Measurements from ENCODE around the gene AKAP6. TPM values are rescaled to one million over a fixed set of nuclear protein-coding genes. Genes with fewer than 3 reads are reported as not detected.
A peak's percentile ranks its signal among the peaks of the same experiment; 100 is the strongest.
"Not testable (repeated sequence)": the region's sequence is repeated elsewhere in the genome, so short reads cannot be mapped to it uniquely, and the experiment has no call there.

Gene AKAP6
- total RNA-seq, 2 donors from 2014 or later, result 98.2 to 111 TPM

DNA sequence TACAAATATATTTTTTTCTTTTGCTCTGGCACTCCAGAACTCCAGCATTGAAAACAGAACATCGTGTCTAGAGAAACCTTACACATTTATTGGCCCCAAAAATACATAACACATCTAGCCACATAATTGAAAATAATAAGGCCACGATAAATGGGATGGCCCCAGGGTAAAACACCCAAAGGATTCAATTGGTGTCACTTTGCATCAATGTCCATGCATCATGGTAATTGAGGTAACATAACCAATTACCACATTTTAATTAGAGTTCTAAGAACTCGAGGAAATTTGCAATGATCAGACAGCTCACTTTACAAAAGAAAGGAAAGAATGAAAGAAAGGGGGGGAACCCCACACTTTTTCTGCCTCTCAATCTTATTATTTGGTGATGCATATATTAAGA is 457.8 kb downstream of the AKAP6 start:
- ATAC-seq, result no peak
- DNase-seq, result no peak
- intact Hi-C loops (cut with DNase I), result no loop called here

DNA sequence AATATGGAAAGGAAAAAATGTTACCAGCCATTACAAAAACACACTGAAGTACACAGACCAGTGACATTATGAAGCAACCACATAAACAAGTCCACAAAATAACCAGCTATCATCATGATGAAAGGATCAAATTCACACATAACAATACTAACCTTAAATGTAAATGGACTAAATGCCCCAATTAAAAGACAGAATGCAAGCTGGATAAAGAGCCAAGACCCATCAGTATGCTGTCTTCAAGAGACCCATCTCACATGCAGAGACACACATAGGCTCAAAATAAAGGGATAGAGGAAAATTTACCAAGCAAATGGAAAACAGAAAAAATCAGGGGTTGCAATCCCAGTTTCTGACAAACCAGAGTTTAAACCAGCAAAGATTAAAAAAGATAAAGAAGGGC is 463.9 kb downstream of the AKAP6 start:
- ATAC-seq; intact Hi-C loops (cut with DNase I): not testable (repeated sequence)

DNA sequence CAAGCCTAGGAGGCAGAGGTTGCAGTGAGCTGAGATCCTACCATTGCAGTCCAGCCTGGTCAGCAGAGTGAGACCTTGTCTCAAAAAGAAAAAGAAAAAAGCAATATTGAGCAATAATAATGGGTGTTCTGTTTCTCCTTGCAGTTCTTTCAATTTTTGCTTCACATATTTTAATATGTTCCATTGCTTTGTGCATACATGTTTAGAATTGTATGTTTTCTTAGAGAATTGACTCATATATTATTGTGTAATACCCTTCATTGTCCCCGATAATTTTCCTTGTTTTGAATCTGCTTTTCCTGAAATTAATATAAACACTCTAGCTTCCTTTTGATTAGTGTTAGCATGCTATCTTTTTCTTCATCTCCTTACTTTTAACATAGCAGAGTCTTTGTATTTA is 471.2 kb downstream of the AKAP6 start:
- no peak for DNase-seq
- intact Hi-C loops (cut with DNase I), result no loop called here
- ATAC-seq, result no peak

More for the DNA sequence above, 463.9 kb downstream of the AKAP6 start:
- not testable (repeated sequence) for DNase-seq

DNA sequence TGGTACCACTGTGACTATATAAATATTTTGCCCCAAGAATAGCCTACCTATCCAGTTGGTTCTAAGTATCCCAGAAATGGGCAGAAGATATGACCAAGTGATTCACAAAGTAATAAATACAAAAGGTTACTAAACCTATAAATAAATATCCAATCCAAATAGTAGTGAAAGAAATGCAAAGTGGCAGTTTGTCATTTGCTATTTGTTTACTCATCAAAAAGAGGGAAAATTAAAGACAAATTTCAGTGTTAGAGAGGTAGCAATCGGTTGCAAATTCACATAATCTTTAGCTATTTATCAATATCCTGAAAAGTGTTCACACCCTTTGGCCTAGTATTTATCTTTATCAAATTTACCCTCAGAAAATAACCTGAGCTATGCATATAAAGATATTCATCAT is 473.2 kb downstream of the AKAP6 start:
- no peak for DNase-seq
- intact Hi-C loops (cut with DNase I), result no loop called here
- no peak for ATAC-seq

DNA sequence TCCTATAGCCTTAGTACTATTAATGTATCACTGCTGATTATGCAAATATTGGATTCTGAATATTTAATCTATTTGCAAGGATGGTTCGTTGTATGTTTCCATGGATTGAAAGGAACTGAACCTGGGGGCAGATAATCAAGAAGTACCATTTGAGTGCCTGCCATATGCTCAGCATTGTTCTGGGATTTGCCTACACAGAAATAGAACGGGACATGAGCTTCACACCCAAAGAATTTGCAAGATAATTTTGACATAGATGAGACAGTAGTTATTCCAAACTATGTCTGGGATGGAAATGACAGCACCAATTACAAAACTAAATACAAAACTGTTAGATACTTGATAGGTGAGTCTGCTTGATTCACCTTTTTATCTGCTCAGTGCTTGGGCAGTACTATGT is 476.9 kb downstream of the AKAP6 start:
- ATAC-seq (no peak), DNase-seq (no peak)
- intact Hi-C loops (cut with DNase I), result no loop called here

DNA sequence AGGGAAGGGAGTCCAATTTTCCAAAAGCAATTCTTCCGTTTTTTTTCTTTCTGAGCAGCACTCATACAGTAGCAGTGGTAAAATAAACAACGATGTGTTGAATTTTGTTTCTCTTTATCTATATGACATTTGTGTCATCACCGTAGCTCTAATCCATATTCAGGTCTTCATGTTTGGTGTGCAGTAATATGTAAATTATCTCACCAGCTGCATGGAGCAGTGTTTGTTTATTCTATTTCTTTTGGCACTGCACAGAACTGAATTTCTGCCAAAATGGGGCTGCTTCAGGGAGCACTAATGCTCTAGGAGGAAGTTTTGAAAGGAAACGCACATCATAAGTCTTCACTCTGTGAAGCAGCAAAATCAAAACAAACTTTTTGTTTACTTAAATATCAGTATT is 479.5 kb downstream of the AKAP6 start:
- intact Hi-C loops (cut with DNase I), result no loop called here
- DNase-seq (no peak), ATAC-seq (peak; percentile 55 to 80)

DNA sequence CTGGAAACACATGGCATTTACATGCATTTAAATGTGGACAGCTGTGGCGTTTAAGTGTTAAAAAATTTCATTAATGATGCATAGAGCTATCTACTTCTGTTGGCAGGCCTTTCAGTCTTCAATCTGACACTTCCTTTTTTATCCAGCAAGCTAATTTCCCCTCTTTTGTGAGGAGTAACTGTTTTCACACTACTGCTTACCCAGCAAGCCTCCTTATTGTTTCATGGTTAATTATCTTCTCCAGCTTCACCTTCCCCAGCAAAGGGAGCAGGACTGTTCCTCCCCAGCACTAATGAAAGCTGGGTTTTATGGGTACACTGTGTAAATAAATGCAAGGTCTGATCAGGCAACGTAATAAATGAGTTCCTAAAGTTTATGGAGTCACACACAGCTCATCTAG is 480.2 kb downstream of the AKAP6 start:
- DNase-seq (no peak), ATAC-seq (peak in 1 of 2 donors; percentile 33)
- intact Hi-C loops (cut with DNase I), result no loop called here

DNA sequence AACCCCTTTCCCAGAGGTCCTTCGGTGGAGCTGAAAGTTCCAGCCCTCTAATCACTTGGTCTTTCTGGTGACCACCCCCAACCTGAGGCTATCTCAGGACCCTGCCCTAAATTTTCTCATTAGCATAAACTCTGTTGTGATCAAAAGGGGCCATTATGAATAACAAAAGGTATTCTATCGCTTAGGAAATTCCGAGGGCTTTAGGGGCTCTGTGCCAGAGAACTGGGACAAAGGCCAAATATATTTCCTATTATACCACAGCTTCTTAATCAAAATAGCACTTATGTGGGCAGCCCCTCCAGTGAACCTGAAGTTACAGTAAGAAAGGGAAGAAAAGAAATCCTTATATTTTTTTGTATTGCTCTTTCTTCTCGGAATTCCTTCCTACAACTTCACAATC is 484.3 kb downstream of the AKAP6 start:
- intact Hi-C loops (cut with DNase I), result no loop called here
- no peak for DNase-seq
- ATAC-seq, result no peak

DNA sequence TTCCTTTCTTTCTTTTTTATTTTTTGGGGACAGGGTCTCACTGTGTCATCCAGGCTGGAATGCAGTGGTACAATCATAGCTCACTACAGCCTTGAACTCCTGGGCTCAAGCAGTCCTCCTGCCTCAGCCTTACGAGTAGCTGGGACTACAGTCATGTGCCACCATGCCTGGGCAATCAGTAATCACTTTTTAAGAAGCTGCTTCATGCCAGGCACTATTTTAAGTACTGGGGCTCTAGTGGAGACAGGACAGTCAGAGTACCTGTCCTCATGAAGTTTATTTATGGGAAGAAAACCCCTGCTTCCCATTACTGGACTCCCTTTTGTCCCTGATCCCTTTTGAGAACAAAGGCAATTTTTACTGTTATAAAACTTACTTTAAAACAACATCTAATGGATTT is 485.6 kb downstream of the AKAP6 start:
- no peak for DNase-seq
- peak in 1 of 2 donors; percentile 31 for ATAC-seq

DNA sequence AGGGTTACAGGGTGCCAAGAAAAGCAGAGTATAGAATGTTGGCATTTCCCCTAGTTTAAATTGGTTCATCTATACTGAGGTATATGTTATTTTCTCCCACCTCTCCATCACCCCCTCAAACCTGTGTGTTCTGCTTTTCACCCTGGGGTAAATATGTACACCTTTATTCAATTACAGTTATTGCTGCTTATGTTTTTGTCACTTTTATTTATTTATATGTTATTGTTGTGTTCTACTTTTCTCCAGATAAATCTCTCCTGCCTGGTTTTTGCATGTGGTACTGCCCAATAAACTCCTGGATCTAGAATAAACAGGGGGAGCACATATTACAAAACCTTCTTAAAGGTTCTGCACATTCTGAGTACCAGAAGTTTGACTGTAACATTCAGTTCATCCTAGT is 487.5 kb downstream of the AKAP6 start:
- intact Hi-C loops (cut with DNase I), result no loop called here
- DNase-seq, result no peak

More for the DNA sequence above, 485.6 kb downstream of the AKAP6 start:
- intact Hi-C loops (cut with DNase I), result no loop called here

DNA sequence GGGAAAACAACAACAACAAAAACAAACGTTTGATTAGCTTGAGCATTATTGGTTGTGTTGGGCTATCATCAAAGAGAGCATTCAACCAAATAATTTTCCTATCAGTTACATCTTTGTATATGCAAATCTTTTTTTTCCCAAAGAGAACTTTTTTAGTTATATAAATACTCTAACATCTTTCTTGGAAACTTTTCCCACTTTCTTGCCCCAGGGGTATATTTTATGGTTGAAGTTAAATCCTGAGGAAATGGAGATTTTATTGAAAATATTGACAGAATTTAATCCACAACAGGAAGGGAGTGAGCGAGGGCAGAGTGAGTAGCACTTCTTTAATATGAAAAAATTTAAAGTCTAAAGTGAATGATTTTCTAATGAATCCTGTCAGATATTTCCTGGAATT is 488.7 kb downstream of the AKAP6 start:
- intact Hi-C loops (cut with DNase I), result no loop called here
- DNase-seq, result no peak
- ATAC-seq, result no peak

More for the DNA sequence above, 487.5 kb downstream of the AKAP6 start:
- no peak for ATAC-seq

DNA sequence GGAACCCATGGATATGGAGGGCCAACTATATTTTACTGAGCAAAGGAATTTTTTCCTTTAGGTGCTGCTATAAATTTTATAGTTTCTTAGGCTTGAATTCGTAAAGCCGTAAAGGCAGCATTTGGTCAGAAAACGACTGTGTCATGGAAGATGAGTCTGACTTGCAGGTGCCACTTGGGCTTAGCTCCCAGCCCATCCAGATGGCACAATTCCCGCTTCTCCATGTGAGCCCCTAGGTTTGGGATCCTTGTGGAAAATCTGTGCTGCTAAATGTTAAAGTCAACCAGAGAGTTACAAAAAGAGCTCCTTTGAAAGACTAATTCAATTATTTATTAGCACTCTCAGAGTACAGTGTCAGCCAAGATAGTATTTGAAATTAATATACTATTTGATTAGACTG is 489.5 kb downstream of the AKAP6 start:
- ATAC-seq (no peak), DNase-seq (no peak)
- intact Hi-C loops (cut with DNase I), result no loop called here

DNA sequence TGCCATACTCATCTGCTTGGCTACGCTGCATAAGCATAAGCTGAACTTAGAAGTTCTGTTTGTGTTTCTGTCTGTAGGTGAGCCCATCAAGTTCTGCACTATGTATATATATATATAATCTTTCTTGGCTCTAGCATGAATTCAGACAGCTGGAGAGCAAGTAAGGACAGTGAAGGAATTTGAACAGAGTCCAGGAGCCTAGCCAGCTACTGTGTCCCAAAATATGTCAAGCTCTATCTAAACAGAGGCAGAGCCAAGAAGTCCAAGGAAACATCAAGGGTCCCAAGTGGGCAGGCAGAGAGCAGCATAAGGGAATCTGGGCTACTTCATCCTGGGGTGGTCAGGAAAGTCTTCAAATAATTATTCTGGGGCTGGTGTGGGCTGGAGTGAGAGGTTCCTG is 491.1 kb downstream of the AKAP6 start:
- intact Hi-C loops (cut with DNase I), result loop anchor here in 1 of 2 donors (5.0 to 10.0 kb wide), 2 partner anchors 93 to 215 kb away; no protein-coding TSS in a partner anchor
- peak; percentile 36 to 73 for ATAC-seq

DNA sequence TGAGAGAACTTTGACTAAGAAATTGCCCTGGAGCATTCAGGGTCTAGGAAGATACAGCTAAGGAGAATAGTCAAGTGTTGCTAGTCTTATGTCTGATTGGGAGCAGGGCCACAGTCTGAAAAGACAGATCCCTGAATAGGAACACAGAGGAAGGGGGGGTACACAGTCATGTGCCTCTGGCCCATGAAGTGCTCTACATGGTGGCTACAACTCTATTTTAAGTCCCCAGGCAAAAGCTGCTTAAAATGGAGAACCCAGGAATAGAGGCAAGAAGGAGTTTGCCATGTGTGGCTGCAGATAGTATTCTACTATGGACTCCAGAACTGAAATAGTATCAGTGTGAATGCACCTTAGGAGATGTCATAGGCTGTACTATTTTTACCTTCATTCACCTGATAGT is 491.6 kb downstream of the AKAP6 start:
- intact Hi-C loops (cut with DNase I), result loop anchor here in 1 of 2 donors (5.0 to 10.0 kb wide), 2 partner anchors 93 to 216 kb away; no protein-coding TSS in a partner anchor
- DNase-seq (peak; percentile 23), ATAC-seq (peak; percentile 82 to 88)

More for the DNA sequence above, 491.1 kb downstream of the AKAP6 start:
- DNase-seq, result no peak

DNA sequence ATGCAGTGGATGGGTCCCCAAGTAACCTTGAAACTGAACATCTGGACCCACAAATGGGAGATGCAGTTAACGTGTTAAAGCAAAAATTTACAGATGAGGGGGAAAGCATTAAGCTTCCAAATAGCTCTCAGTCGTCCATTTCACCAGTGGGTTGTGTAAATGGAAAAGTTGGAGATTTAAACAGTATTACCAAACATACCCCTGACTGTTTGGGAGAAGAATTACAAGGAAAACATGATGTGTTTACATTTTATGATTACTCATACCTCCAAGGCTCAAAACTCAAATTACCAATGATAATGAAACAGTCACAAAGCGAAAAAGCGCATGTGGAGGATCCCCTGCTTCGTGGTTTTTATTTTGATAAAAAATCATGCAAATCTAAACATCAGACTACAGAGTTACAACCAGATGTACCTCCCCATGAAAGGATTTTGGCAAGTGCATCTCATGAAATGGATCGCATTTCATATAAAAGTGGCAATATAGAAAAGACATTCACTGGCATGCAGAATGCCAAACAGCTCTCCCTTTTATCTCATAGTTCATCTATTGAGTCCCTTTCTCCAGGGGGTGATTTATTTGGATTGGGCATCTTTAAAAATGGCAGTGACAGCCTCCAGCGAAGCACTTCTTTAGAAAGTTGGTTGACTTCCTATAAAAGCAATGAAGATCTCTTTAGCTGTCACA is 493.0 kb downstream of the AKAP6 start:
- DNase-seq (no peak), ATAC-seq (no peak)
- intact Hi-C loops (cut with DNase I), result loop anchor here in 1 of 2 donors (5.0 to 10.0 kb wide), 2 partner anchors 95 to 217 kb away; no protein-coding TSS in a partner anchor

DNA sequence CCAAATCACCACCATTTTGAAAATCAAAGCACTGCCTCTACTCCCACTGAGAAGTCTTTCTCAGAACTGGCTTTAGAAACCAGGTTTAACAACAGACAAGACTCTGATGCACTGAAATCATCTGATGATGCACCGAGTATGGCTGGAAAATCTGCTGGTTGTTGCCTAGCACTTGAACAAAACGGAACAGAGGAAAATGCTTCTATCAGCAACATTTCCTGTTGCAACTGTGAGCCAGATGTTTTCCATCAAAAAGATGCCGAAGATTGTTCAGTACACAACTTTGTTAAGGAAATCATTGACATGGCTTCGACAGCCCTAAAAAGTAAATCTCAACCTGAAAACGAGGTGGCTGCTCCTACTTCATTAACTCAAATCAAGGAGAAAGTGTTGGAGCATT is 494.6 kb downstream of the AKAP6 start:
- intact Hi-C loops (cut with DNase I), result loop anchor here in 1 of 2 donors (5.0 to 10.0 kb wide), 2 partner anchors 96 to 219 kb away; no protein-coding TSS in a partner anchor
- DNase-seq (no peak), ATAC-seq (no peak)

DNA sequence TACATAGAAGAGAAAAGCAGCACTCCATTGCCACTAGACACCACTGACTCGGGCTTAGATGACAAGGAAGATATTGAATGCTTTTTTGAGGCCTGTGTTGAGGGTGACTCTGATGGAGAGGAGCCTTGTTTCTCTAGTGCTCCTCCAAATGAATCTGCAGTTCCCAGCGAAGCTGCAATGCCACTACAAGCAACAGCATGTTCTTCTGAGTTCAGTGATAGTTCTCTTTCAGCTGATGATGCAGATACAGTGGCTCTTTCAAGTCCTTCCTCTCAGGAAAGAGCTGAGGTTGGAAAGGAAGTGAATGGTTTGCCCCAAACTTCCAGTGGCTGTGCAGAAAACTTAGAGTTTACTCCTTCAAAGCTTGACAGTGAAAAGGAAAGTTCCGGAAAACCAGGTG is 495.1 kb downstream of the AKAP6 start:
- ATAC-seq, result no peak
- no peak for DNase-seq
- intact Hi-C loops (cut with DNase I), result loop anchor here in 1 of 2 donors (5.0 to 10.0 kb wide), 2 partner anchors 97 to 219 kb away; no protein-coding TSS in a partner anchor

DNA sequence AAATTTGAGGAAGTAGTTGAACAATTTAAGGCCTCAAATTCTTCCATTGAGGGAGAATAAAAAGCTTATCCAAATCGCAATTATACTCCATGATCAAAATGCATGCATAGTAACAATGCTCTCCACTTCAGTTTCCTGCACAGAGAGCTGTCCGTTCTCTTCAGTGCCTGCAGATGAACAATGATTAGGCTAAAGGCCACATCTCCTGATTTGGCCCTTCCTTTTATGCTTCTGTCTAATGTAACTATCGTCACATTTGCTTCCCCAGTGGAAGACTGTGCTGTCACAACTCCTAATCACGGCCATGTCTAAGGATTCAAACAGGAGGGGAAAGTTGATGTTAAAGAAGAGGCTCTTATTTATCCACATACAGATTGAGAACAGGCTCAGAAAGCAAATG is 496.0 kb downstream of the AKAP6 start:
- intact Hi-C loops (cut with DNase I), result loop anchor here in 1 of 2 donors (10.0 kb wide), 1 partner anchor 220 kb away; no protein-coding TSS in a partner anchor
- no peak for ATAC-seq

DNA sequence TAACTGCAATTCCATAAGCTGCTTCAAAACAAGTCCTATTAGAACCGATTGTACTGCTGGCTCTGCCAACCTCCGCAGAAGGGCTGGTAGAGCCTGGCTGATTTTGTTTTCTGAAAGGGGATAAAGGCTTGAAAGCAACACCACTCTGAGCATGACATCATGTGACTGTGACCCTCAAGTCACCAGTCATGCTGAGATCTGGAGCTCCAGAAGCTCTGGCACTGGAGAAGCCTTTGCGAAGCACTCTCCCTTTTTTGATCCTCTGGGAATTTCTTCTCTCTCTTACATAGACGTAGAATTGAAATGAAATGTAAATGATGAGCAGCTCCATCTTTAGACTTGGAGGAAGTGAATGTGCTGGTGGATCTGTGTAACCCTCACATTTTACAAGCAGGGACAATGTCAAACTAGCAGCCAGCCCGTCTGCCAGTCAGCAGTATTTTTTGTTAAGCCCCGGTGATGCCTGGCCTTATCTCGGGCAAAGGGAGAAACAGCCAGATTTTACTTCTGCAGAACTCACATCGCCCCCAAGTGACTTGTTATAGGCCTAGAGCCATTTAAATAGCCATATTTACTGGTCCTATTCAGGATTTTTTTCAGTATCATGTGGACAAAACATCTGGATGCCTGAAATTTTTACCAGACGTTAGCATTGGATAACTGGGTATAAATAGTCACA is 497.4 kb downstream of the AKAP6 start:
- DNase-seq (no peak), ATAC-seq (peak; percentile 63 to 85)

More for the DNA sequence above, 496.0 kb downstream of the AKAP6 start:
- DNase-seq, result no peak

DNA sequence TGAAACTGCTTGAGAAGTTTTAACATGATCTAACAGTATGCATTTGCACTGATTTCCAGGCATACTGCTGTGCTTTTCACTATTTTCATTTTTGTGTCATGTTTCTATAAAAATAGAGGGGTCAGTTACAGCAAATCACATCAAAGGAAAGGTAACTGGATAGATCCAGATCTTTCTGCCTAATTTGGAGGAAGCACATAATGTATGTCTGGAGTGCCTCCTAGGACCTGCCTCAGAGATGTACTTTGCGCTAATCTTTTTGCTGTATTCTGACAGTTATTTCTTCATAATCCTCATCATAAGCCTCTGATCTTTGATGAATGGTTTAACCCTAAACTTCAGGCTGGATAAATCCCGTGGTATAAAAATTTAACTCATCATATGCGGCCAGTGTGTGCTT is 498.4 kb downstream of the AKAP6 start:
- no peak for ATAC-seq
- DNase-seq, result no peak
- intact Hi-C loops (cut with DNase I), result loop anchor here in 1 of 2 donors (10.0 kb wide), 1 partner anchor 223 kb away; no protein-coding TSS in a partner anchor

More for the DNA sequence above, 497.4 kb downstream of the AKAP6 start:
- intact Hi-C loops (cut with DNase I), result loop anchor here in 1 of 2 donors (10.0 kb wide), 1 partner anchor 222 kb away; no protein-coding TSS in a partner anchor
